T-cell (primary cell): ENCODE results near the gene MTM1. TPM values are rescaled to one million over a fixed set of nuclear protein-coding genes. Genes with fewer than 3 reads are reported as not detected.

ENCODE experiments used
- ATAC-seq, 4 experiments: fragments of 200-7000 bp in 3 of 4; fragments of 150-1000 bp in 1 of 4; cut with Tn5 transposase; replicated peaks in 1 of 4; 1 replicate in 3 of 4; 2 replicates in 1 of 4; pipeline ENCODE4 v1.10.0; 2021; ENCODE audit warnings: moderate library complexity in 3 of 4, mild to moderate bottlenecking in 2 of 4, moderate number of reproducible peaks in 1 of 4
- CTCF ChIA-PET, 2 donors: fragments of 300-600 bp; sonication (Branson Sonifier 250); formaldehyde crosslinking; loops; one replicate each; lab custom pipeline; 2022; ENCODE audit warnings: antibody characterized with exemption in 2 of 2; lab: Charles Lee
- POLR2A ChIA-PET, 2 donors: fragments of 300-600 bp; sonication (Branson Sonifier 250); formaldehyde crosslinking; loops; one replicate each; lab custom pipeline; 2022; ENCODE audit warnings: antibody characterized with exemption in 2 of 2; lab: Charles Lee
- DNase-seq, 35 experiments: peaks; one replicate each; pipeline versions ENCODE4 v3.0.0 to v3.0.0-alpha.2; 2013 to 2023
- H3K27ac ChIP-seq: one replicate; pipeline ENCODE4 v1.5.1; 2013; ENCODE audit warnings: low read length
- H3K27me3 ChIP-seq, 2 experiments: replicated peaks in 1 of 2; 1 replicate in 1 of 2; 2 replicates in 1 of 2; pipeline versions ENCODE4 v1.6.1 to v1.7.0; 2013; ENCODE audit warnings: low read length in 1 of 2, mixed read lengths in 1 of 2; ENCODE audit not compliant: control insufficient read depth in 2 of 2, insufficient read depth in 2 of 2; ENCODE audit errors: extremely low read depth in 1 of 2
- H3K36me3 ChIP-seq, 2 donors: 1 replicate in 1 of 2; 2 replicates in 1 of 2; pipeline versions ENCODE4 v1.6.1 to v1.7.0; 2013; ENCODE audit warnings: low read length in 1 of 2; ENCODE audit not compliant: control insufficient read depth in 2 of 2, insufficient read depth in 1 of 2; ENCODE audit errors: extremely low read depth in 1 of 2
- H3K4me1 ChIP-seq, 2 experiments: 1 replicate in 1 of 2; 2 replicates in 1 of 2; pipeline versions ENCODE4 v1.6.1 to v1.7.0; 2013; ENCODE audit warnings: low read length in 2 of 2, mixed read lengths in 1 of 2; ENCODE audit not compliant: insufficient read depth in 2 of 2, control insufficient read depth in 1 of 2; ENCODE audit errors: extremely low read depth in 1 of 2
- H3K4me3 ChIP-seq, 2 donors: 1 replicate in 1 of 2; 2 replicates in 1 of 2; pipeline versions ENCODE4 v1.5.1 to v1.7.0; 2013; ENCODE audit warnings: mild to moderate bottlenecking in 2 of 2, low read length in 1 of 2, moderate library complexity in 1 of 2; ENCODE audit not compliant: control insufficient read depth in 1 of 2; ENCODE audit errors: extremely low read depth in 1 of 2
- H3K9me3 ChIP-seq: 2 replicates; pipeline ENCODE4 v1.7.0; 2013
- H3K27ac Mint-ChIP-seq, 2 donors: one replicate each; pipeline ENCODE4 v1.8.0; 2020 to 2021; ENCODE audit warnings: mild to moderate bottlenecking in 2 of 2, mixed read lengths in 2 of 2
- H3K27me3 Mint-ChIP-seq, 2 donors: one replicate each; pipeline ENCODE4 v1.8.0; 2021 to 2022; ENCODE audit warnings: mixed read lengths in 2 of 2
- H3K36me3 Mint-ChIP-seq: one replicate; pipeline ENCODE4 v1.8.0; 2021; ENCODE audit warnings: mixed read lengths
- H3K4me1 Mint-ChIP-seq, 3 donors: one replicate each; pipeline ENCODE4 v1.8.0; 2020 to 2022; ENCODE audit warnings: mixed read lengths in 3 of 3, mild to moderate bottlenecking in 1 of 3
- H3K4me3 Mint-ChIP-seq, 3 donors: one replicate each; pipeline ENCODE4 v1.8.0; 2020 to 2022; ENCODE audit warnings: mild to moderate bottlenecking in 3 of 3, mixed read lengths in 3 of 3, moderate library complexity in 3 of 3
- H3K9me3 Mint-ChIP-seq, 3 donors: one replicate each; pipeline ENCODE4 v1.8.0; 2020 to 2022; ENCODE audit warnings: mixed read lengths in 3 of 3
- WGBS: methylation state at CpG from one replicate; pipeline ENCODE4 v1.1.5; 2013; ENCODE audit warnings: missing lambda C conversion rate; ENCODE audit not compliant: insufficient coverage; 5-methylcytosine and 5-hydroxymethylcytosine counted together
- total RNA-seq, 35 experiments: library from RNA in 6 of 35; stranded (reverse) in 6 of 35; fragments of 120-200 nt in 1 of 35; gene quantifications; one replicate each; pipeline versions ENCODE4 v1.2.1 to v1.2.4 and lab custom pipeline; 2013 to 2026

Gene MTM1
- total RNA-seq, 5 donors from 2014 or later (not counting 1 experiment from before 2014, with no cell fraction given), result 15.8 to 29.7 (median 20.3) TPM

DNA sequence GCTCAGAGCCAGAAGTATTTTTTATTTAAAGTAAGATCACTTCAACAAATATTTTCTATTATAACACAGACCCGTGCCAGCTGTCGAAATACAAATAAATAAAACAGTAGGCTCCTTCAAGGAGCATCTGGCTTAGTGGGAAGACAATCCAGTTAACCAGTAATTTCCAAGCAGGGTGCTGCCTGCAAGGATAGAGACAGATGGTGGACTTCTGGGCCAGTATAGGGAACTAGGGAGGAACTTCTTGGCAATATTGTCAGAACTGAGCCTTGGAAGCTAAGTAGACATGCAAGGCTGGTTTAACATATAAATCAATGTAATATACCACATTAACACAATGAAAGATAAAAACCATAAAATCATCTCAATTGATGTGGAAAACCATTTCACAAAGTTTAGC is 107.8 kb downstream of the MTM1 start:
- no peak overlapping the region for H3K27ac Mint-ChIP-seq
- Histone ChIP-seq H3K36me3 (peaks cover 0 to 3% of the 10 kb centered on the region in 2 donors), H3K9me3 (no peaks in the 10 kb centered on the region), H3K4me1 (no peaks in the 10 kb centered on the region), H3K4me3 (no peak overlapping the region), H3K27ac (no peak overlapping the region), H3K27me3 (no peaks in the 10 kb centered on the region)
- H3K9me3 Mint-ChIP-seq, result no peaks in the 10 kb centered on the region
- POLR2A ChIA-PET, result interaction anchor here in 1 of 2 donors (0.6 to 0.7 kb wide), 2 partner anchors 20 to 49 kb away, joined by 3 read pairs; no protein-coding TSS in a partner anchor
- ATAC-seq (no peak), DNase-seq (no peak)
- CTCF ChIA-PET, result interaction anchor here in 1 of 2 donors (1.2 kb wide), 1 partner anchor 44 kb away, joined by 5 read pairs; no protein-coding TSS in a partner anchor
- WGBS, result no CpG with 5 or more reads among the region's 2 CpGs
- H3K4me3 Mint-ChIP-seq, result no peak overlapping the region
- H3K36me3 Mint-ChIP-seq, result peaks cover 3% of the 10 kb centered on the region
- peaks cover 0 to 11% of the 10 kb centered on the region in 2 donors for H3K27me3 Mint-ChIP-seq
- no peaks in the 10 kb centered on the region for H3K4me1 Mint-ChIP-seq

DNA sequence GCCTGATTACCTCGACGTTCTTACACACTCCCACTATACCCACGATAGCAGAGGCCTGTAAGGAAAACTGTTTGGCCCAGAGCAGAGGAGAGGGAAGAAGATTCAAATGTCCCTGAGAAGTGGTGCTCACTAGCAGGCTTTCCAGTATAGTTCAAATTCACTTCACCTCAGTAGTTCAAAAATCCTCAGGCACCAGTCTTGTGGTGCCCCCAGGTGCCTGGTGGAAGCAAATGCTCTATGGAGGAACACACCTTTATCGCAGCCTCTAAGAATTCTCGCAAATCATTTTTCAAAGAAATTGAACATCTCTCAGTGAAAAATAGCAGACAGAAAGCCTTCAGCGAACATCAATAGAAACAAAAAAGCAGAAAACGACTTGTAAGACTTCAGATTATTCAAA is 112.6 kb downstream of the MTM1 start:
- peaks cover 0 to 11% of the 10 kb centered on the region in 2 donors for H3K27me3 Mint-ChIP-seq
- H3K27ac ChIP-seq, result no peak overlapping the region
- no CpG with 5 or more reads among the region's 7 CpGs for WGBS
- POLR2A ChIA-PET, result interaction anchor here in 1 of 2 donors (0.6 kb wide), 1 partner anchor 728 kb away, joined by 4 read pairs; no protein-coding TSS in a partner anchor
- H3K36me3 ChIP-seq, result no peaks in the 10 kb centered on the region
- no peaks in the 10 kb centered on the region for H3K4me1 ChIP-seq
- no peak for ATAC-seq
- no peak overlapping the region for H3K27ac Mint-ChIP-seq
- CTCF ChIA-PET, result interaction anchor here (0.6 to 0.9 kb wide), 4 partner anchors 34 to 231 kb away, joined by 3 read pairs; no protein-coding TSS in a partner anchor
- no peak for DNase-seq
- H3K27me3 ChIP-seq, result no peaks in the 10 kb centered on the region
- no peak overlapping the region for H3K4me3 ChIP-seq
- no peaks in the 10 kb centered on the region for H3K36me3 Mint-ChIP-seq
- H3K9me3 Mint-ChIP-seq, result no peaks in the 10 kb centered on the region
- H3K4me3 Mint-ChIP-seq, result no peak overlapping the region
- H3K9me3 ChIP-seq, result no peaks in the 10 kb centered on the region
- peaks cover 4 to 6% (median 5%) of the 10 kb centered on the region in 3 donors for H3K4me1 Mint-ChIP-seq

DNA sequence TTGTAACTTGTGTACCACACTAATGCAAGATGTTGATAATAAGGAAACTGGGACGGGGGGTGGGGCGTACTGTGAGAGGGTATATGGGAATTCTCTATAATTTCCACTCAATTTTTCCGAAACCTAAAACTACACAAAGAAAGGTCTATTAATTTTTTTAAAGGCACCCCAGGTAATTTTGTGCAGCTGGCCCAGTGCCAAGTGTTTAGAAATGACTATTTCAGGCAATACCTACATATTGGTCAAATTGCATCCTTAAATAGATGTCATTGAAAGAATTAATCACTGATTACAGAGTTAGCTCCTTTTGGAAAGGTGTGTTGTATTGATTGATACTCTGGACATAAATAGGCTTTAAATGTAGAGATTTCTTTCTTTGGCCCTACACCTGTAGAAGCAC is 114.7 kb downstream of the MTM1 start:
- H3K4me3 ChIP-seq, result no peak overlapping the region
- peaks cover 0 to under 1% of the 10 kb centered on the region in 2 experiments for H3K4me1 ChIP-seq
- Mint-ChIP-seq H3K9me3 (no peaks in the 10 kb centered on the region), H3K27me3 (peaks cover 0 to 11% of the 10 kb centered on the region in 2 donors), H3K4me1 (peaks cover 4 to 7% (median 6%) of the 10 kb centered on the region in 3 donors), H3K36me3 (no peaks in the 10 kb centered on the region), H3K4me3 (no peak overlapping the region), H3K27ac (no peak overlapping the region)
- ChIA-PET CTCF (interaction anchor here (0.6 to 1.9 kb wide), 16 partner anchors 9 to 38 kb away, joined by 3 to 23 read pairs (median 6); partner anchors contain the start of gene MTMR1 (in 1 of the 2)), POLR2A (interaction anchor here (0.6 to 1.3 kb wide), 2 partner anchors 12 to 33 kb away, joined by 3 to 4 read pairs; no protein-coding TSS in a partner anchor)
- H3K27ac ChIP-seq, result no peak overlapping the region
- DNase-seq (no peak), ATAC-seq (no peak)
- H3K36me3 ChIP-seq, result no peaks in the 10 kb centered on the region
- no peaks in the 10 kb centered on the region for H3K9me3 ChIP-seq
- H3K27me3 ChIP-seq, result no peaks in the 10 kb centered on the region
- no CpG with 5 or more reads among the region's 3 CpGs for WGBS

DNA sequence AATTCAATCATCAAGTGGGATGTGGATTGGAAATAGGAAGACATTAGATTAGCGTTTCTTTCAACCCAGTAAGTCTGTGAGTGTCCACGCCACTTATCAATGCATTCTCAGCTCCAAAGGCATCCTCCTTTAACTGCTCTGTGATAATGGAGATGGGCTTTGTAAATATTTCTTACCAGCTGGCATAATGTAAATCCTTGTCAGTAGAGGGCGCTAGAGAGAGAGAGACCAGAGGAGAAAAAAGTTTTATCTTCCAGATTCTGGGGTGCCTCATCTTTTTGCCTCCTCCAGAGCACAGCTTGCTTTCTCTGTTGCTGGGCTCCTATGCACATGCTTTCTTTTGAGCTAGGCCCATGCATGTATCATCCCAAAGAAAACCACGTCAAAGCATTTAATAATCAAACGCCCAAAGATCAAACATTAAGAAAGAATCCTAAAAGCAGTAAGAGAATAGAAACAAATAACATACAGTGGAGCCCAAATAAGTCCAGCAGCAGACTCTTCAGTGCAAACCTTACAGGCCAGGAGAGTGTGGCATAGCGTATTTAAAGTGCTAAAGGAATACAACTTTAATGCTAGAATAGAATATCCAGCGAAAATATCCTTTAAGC is 115.2 kb downstream of the MTM1 start:
- DNase-seq (peak in 6 of 35 experiments; percentile 7 to 77 (median 28)), ATAC-seq (peak; percentile 36 to 63 (median 53))
- Mint-ChIP-seq H3K36me3 (no peaks in the 10 kb centered on the region), H3K4me3 (no peak overlapping the region), H3K27ac (no peak overlapping the region), H3K4me1 (peaks cover 9 to 13% (median 12%) of the 10 kb centered on the region in 3 donors), H3K9me3 (no peaks in the 10 kb centered on the region), H3K27me3 (peaks cover 0 to 6% of the 10 kb centered on the region in 2 donors)
- Histone ChIP-seq H3K36me3 (no peaks in the 10 kb centered on the region), H3K4me1 (peaks cover 0 to 6% of the 10 kb centered on the region in 2 experiments), H3K27me3 (no peaks in the 10 kb centered on the region), H3K27ac (no peak overlapping the region), H3K4me3 (no peak overlapping the region), H3K9me3 (no peaks in the 10 kb centered on the region)
- ChIA-PET POLR2A (interaction anchor here (0.6 to 1.3 kb wide), 2 partner anchors 11 to 32 kb away, joined by 3 to 4 read pairs; no protein-coding TSS in a partner anchor), CTCF (interaction anchor here (0.6 to 1.9 kb wide), 20 partner anchors 9 to 98 kb away, joined by 3 to 23 read pairs (median 4); partner anchors contain the start of gene MTMR1 (in 1 of the 2))
- 40% methylated on average over 1 of the region's 7 CpGs for WGBS

DNA sequence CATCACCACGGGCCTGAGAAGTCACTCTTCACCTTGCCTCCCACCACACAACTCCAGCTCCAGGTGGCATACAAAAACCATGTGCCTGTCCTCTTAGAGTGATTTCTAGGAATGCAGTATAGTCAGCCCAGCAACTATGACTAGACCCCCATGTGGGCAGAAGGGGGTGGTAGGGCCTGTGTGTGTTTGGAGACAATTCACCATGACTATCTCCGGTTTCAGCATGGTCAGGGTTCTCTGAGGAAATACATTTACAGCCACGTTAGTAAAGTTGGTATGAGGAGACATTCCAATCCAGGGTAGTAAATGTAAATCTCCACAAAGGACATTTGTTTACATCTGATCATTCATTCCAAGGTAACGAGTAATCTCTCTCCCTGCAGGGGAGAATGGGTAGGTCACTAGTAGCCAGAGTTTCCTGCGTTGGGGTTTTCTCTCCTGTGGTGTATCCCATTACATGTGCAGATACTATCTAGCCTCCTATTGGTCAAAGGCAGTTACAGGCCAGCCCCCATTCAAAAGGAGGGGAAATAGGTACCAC is 120.6 kb downstream of the MTM1 start:
- Histone ChIP-seq H3K4me3 (no peak overlapping the region), H3K9me3 (no peaks in the 10 kb centered on the region), H3K36me3 (no peaks in the 10 kb centered on the region), H3K27ac (no peak overlapping the region), H3K4me1 (peaks cover 14 to 31% of the 10 kb centered on the region in 2 experiments), H3K27me3 (no peaks in the 10 kb centered on the region)
- ChIA-PET CTCF (interaction anchor here in 1 of 2 donors (0.7 kb wide), 1 partner anchor 27 kb away, joined by 3 read pairs; no protein-coding TSS in a partner anchor), POLR2A (no interaction called here)
- Mint-ChIP-seq H3K4me1 (peaks cover 27 to 48% (median 40%) of the 10 kb centered on the region in 3 donors), H3K9me3 (no peaks in the 10 kb centered on the region), H3K36me3 (no peaks in the 10 kb centered on the region), H3K27me3 (no peaks in the 10 kb centered on the region), H3K27ac (peak overlapping the region; percentile 42 to 57), H3K4me3 (no peak overlapping the region)
- no peak for ATAC-seq
- no CpG with 5 or more reads among the region's 5 CpGs for WGBS
- DNase-seq, result no peak

DNA sequence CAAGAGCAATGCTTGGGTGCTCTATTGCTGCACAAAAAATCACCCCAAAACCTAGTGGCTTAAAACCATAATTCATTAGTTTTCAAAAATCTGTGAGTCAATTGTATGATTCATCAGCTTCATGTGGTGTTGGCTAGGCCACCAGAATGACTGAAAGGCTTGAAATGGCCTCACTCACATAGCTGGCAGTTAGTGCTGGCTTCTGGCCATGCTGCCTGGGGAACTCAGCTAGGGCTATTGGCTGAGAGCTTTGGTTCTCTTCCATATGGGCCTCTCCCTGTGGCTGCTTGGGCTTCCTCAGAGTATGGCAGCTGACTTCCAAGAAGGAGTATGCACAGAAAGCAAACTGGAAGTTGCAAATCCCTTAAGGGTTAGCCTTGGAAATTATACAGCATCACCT is 121.7 kb downstream of the MTM1 start:
- H3K4me1 Mint-ChIP-seq, result peaks cover 35 to 58% (median 50%) of the 10 kb centered on the region in 3 donors
- Histone ChIP-seq H3K27ac (peak overlapping the region; percentile 80), H3K4me3 (no peak overlapping the region), H3K9me3 (no peaks in the 10 kb centered on the region), H3K36me3 (no peaks in the 10 kb centered on the region), H3K4me1 (peaks cover 18 to 43% of the 10 kb centered on the region in 2 experiments), H3K27me3 (no peaks in the 10 kb centered on the region)
- no peak for DNase-seq
- no peaks in the 10 kb centered on the region for H3K9me3 Mint-ChIP-seq
- no peak overlapping the region for H3K4me3 Mint-ChIP-seq
- ChIA-PET CTCF (interaction anchor here in 1 of 2 donors (1.1 kb wide), 1 partner anchor 9 kb away, joined by 4 read pairs; no protein-coding TSS in a partner anchor), POLR2A (interaction anchor here in 1 of 2 donors (1.0 kb wide), 1 partner anchor 11 kb away, joined by 3 read pairs; no protein-coding TSS in a partner anchor)
- peak overlapping the region; percentile 27 to 73 for H3K27ac Mint-ChIP-seq
- no peaks in the 10 kb centered on the region for H3K27me3 Mint-ChIP-seq
- no peaks in the 10 kb centered on the region for H3K36me3 Mint-ChIP-seq
- no peak for ATAC-seq
